SU-DHL-6 (cell line): ENCODE data around the gene SEC24B.

Experiments used
- EZH2phosphoT487 ChIP-seq: fragments of 200-600 bp; sonication (generic), shearing (Covaris generic); conservative IDR thresholded peaks from 2 replicates; pipeline ENCODE4 v1.6.1; 2018; ENCODE audit warnings: mild to moderate bottlenecking, antibody characterized with exemption, low read length, moderate library complexity, mixed read lengths
- TF ChIP-seq, protein P1 (sequence below): fragments of 200-600 bp; sonication (generic); IDR thresholded peaks from one replicate; pipeline ENCODE4 v1.5.1; 2017; ENCODE audit warnings: antibody characterized with exemption, mild to moderate bottlenecking, low read length, moderate library complexity; ENCODE audit not compliant: insufficient read depth, poor library complexity, severe bottlenecking

DNA sequence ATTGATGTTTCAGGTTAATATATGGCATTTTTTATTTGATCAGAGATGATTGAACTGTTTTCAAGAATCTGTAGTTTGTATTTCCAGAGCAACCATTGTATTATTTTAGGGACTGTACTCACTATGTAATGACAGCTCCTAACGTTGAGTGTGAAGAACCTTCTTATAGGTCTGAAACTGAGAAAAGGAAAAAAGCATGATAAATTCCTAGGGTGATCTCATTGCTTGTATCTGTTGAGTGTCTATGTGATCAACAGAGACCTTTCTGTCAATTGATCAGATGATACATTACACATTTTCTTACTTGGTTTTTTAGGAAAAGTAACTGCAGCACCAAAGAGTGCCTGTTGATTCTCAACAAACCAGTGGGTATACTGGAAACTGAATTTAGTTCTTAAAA is 40.2 kb downstream of the SEC24B start:
- TF ChIP-seq, protein P1, sequence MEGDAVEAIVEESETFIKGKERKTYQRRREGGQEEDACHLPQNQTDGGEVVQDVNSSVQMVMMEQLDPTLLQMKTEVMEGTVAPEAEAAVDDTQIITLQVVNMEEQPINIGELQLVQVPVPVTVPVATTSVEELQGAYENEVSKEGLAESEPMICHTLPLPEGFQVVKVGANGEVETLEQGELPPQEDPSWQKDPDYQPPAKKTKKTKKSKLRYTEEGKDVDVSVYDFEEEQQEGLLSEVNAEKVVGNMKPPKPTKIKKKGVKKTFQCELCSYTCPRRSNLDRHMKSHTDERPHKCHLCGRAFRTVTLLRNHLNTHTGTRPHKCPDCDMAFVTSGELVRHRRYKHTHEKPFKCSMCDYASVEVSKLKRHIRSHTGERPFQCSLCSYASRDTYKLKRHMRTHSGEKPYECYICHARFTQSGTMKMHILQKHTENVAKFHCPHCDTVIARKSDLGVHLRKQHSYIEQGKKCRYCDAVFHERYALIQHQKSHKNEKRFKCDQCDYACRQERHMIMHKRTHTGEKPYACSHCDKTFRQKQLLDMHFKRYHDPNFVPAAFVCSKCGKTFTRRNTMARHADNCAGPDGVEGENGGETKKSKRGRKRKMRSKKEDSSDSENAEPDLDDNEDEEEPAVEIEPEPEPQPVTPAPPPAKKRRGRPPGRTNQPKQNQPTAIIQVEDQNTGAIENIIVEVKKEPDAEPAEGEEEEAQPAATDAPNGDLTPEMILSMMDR, result no peak
- no peak for TF ChIP-seq EZH2phosphoT487
